ENCODE data around the gene GALM. TPM values are rescaled to one million over a fixed set of nuclear protein-coding genes. Genes with fewer than 3 reads are reported as not detected.

GALM gene
- total and polyA plus RNA-seq, 2 of the 8 experiments (the other 6 are each of a cell fraction or from before 2014, with no cell fraction given) = 9.9 to 13.1 TPM

DNA sequence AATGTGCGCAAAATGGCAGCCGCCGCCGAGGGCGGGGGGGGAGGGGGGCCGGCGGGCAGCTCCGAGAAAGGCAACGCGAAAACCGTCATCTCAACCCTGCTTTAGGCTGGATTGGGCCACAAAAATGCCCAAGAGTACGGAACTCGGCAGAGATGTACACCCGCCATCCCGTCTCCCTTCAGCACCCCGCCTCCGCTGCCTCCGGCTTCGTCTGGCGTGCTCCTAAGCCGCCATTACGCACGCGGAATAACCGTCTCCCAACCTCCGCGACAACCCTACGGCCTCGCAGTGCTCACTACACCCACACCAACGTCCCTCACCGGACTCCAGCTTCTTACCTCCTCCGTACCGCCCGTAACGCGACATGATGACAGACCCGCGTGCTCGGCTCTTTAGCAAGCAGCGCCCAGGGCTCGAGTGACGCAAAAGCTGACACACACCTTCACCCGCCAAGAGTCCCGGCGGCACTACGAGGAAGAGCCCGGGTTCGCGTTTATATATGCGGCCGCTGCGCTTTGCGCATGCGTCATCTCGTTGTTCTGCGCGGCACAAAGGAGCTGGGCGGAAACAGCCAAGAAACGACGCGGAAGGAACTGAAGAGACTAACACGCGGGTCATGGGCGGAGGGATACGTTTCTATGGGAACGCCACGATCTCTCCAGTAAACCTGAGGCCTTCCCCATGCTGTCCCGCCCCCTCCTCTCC, 85.1 kb downstream of the GALM start, which contains the start of gene SRSF7 (continued):
- TF ChIP-seq, protein P1, sequence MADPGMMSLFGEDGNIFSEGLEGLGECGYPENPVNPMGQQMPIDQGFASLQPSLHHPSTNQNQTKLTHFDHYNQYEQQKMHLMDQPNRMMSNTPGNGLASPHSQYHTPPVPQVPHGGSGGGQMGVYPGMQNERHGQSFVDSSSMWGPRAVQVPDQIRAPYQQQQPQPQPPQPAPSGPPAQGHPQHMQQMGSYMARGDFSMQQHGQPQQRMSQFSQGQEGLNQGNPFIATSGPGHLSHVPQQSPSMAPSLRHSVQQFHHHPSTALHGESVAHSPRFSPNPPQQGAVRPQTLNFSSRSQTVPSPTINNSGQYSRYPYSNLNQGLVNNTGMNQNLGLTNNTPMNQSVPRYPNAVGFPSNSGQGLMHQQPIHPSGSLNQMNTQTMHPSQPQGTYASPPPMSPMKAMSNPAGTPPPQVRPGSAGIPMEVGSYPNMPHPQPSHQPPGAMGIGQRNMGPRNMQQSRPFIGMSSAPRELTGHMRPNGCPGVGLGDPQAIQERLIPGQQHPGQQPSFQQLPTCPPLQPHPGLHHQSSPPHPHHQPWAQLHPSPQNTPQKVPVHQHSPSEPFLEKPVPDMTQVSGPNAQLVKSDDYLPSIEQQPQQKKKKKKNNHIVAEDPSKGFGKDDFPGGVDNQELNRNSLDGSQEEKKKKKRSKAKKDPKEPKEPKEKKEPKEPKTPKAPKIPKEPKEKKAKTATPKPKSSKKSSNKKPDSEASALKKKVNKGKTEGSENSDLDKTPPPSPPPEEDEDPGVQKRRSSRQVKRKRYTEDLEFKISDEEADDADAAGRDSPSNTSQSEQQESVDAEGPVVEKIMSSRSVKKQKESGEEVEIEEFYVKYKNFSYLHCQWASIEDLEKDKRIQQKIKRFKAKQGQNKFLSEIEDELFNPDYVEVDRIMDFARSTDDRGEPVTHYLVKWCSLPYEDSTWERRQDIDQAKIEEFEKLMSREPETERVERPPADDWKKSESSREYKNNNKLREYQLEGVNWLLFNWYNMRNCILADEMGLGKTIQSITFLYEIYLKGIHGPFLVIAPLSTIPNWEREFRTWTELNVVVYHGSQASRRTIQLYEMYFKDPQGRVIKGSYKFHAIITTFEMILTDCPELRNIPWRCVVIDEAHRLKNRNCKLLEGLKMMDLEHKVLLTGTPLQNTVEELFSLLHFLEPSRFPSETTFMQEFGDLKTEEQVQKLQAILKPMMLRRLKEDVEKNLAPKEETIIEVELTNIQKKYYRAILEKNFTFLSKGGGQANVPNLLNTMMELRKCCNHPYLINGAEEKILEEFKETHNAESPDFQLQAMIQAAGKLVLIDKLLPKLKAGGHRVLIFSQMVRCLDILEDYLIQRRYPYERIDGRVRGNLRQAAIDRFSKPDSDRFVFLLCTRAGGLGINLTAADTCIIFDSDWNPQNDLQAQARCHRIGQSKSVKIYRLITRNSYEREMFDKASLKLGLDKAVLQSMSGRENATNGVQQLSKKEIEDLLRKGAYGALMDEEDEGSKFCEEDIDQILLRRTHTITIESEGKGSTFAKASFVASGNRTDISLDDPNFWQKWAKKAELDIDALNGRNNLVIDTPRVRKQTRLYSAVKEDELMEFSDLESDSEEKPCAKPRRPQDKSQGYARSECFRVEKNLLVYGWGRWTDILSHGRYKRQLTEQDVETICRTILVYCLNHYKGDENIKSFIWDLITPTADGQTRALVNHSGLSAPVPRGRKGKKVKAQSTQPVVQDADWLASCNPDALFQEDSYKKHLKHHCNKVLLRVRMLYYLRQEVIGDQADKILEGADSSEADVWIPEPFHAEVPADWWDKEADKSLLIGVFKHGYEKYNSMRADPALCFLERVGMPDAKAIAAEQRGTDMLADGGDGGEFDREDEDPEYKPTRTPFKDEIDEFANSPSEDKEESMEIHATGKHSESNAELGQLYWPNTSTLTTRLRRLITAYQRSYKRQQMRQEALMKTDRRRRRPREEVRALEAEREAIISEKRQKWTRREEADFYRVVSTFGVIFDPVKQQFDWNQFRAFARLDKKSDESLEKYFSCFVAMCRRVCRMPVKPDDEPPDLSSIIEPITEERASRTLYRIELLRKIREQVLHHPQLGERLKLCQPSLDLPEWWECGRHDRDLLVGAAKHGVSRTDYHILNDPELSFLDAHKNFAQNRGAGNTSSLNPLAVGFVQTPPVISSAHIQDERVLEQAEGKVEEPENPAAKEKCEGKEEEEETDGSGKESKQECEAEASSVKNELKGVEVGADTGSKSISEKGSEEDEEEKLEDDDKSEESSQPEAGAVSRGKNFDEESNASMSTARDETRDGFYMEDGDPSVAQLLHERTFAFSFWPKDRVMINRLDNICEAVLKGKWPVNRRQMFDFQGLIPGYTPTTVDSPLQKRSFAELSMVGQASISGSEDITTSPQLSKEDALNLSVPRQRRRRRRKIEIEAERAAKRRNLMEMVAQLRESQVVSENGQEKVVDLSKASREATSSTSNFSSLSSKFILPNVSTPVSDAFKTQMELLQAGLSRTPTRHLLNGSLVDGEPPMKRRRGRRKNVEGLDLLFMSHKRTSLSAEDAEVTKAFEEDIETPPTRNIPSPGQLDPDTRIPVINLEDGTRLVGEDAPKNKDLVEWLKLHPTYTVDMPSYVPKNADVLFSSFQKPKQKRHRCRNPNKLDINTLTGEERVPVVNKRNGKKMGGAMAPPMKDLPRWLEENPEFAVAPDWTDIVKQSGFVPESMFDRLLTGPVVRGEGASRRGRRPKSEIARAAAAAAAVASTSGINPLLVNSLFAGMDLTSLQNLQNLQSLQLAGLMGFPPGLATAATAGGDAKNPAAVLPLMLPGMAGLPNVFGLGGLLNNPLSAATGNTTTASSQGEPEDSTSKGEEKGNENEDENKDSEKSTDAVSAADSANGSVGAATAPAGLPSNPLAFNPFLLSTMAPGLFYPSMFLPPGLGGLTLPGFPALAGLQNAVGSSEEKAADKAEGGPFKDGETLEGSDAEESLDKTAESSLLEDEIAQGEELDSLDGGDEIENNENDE (IDR thresholded peaks at IDR 0.05; ENCODE audit: insufficient replicate concordance, low read length) = no peak
- TF ChIP-seq SIN3A (conservative IDR thresholded peaks at IDR 0.05 in 1 of 2, IDR thresholded peaks at IDR 0.05 in 1 of 2; ENCODE audit: low read depth in 1 of 2, low read length in 2 of 2) (peak; percentile 92 to 96), CBX5 (IDR thresholded peaks at IDR 0.05; ENCODE audit: low read depth, low read length) (no peak), CTBP2 (IDR thresholded peaks at IDR 0.05; ENCODE audit: borderline replicate concordance, insufficient read depth, insufficient read length, low read length) (peak; percentile 22), TCF12 (IDR thresholded peaks at IDR 0.05; ENCODE audit: low read depth, low read length) (0 out of 2 replicates have a peak, but pooled peaks have one; percentile 42), SUZ12 (IDR thresholded peaks at IDR 0.05; ENCODE audit: low read length) (no peak), BCL11A (IDR thresholded peaks at IDR 0.05; ENCODE audit: low read depth in 2 of 2, low read length in 2 of 2) (no peak), BRCA1 (IDR thresholded peaks at IDR 0.05; ENCODE audit: low read depth, low read length) (no peak)
- TF ChIP-seq, protein P2, sequence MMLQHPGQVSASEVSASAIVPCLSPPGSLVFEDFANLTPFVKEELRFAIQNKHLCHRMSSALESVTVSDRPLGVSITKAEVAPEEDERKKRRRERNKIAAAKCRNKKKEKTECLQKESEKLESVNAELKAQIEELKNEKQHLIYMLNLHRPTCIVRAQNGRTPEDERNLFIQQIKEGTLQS (IDR thresholded peaks at IDR 0.05; ENCODE audit: insufficient read depth, low read depth, low read length) = no peak
